Activated gamma-delta T cell treated with anti-CD3 and anti-CD28 coated beads, Interleukin-2, amount 50 U/mL, for 16 hours (primary cell): ENCODE results near the gene TRAPPC3L.

Experiments used
- DNase-seq: peaks from one replicate; pipeline ENCODE4 v3.0.0-alpha.2; 2020; ENCODE audit warnings: low read depth

The TRAPPC3L gene

DNA sequence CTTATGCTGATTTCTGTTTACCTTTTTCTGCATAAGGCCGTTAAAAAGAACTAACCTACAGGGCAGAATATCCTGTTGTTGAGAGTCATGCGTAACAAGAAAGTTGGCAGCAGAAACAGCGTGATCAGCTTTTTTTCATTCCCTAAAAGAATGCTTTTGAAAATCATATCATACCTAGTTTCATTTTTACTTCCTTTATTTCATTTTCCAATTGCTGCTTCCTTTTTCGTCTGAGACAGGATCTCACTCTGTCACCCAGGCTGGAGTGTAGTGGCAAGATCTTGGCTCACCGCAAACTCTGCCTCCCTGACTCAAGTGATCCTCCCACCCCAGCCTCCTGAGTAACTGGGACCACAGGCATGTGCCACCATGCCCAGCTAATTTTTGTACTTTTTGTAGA is 80.2 kb downstream of the TRAPPC3L start:
- no peak for DNase-seq

DNA sequence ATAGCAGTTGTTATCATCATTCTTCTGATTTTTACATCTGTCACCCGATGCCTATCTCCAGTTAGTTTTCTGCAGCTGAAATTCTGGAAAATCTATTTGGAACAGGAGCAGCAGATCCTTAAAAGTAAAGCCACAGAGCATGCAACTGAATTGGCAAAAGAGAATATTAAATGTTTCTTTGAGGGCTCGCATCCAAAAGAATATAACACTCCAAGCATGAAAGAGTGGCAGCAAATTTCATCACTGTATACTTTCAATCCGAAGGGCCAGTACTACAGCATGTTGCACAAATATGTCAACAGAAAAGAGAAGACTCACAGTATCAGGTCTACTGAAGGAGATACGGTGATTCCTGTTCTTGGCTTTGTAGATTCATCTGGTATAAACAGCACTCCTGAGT is 82.2 kb downstream of the TRAPPC3L start:
- no peak for DNase-seq

DNA sequence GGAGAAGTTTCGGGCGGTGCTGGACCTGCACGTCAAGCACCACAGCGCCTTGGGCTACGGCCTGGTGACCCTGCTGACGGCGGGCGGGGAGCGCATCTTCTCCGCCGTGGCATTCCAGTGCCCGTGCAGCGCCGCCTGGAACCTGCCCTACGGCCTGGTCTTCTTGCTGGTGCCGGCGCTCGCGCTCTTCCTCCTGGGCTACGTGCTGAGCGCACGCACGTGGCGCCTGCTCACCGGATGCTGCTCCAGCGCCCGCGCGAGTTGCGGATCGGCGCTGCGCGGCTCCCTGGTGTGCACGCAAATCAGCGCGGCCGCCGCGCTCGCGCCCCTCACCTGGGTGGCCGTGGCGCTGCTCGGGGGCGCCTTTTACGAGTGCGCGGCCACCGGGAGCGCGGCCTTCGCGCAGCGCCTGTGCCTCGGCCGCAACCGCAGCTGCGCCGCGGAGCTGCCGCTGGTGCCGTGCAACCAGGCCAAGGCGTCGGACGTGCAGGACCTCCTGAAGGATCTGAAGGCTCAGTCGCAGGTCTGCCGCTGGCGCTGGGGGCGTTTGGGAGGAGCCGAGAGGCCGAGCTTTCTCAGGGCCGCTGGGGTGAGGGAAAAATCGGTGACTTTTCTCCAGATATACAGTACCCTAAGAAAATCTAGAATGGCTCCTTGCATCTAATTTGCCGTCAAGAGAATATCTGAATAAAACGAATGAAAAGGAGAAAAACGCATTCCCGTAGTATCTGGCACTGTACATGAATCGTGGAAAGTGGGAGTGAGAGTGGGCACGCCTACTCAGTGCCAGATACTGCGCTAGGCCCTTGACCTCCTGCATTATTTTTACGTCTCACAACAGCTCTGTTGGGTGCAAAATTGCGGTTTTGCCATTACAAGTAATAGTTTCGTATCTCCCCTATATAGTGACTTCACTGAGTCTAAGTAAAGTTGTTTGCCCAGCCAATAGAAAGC is 83.3 kb downstream of the TRAPPC3L start:
- peak; percentile 29 for DNase-seq

DNA sequence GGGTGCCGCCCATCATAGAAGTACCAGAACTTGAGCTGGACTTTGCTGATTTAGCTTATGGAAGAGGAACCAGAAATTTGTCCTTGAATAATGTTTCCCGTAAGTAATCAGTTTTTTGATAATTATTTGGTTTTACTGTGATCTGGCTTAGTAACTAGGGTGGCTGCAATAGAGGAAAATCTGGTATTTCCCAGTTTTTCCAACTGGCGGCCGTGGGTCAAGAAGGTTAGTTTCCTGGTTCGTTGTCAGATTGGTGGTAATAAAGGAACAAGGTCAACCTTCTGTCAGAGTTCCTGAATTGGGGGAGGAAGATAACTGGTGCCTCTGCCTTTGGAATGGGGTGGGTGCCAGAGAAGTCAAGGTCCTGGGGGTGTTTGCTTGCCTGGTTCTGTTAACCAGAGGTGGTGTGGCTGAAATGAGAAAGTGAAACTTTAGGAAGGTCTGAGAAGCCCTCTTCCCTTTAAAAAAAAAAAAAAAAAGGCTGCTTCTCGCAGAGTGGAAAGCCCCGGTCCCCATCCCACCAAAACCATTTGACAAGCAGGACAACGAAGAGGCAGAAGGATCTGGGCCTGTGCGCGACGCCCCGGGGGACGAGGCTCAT is 84.1 kb downstream of the TRAPPC3L start, which contains the start of gene CALHM6:
Gene CALHM6, plus strand, starts transcription at position 45 of the 601 bp plus-strand sequence. Its CDS starts 555 bp downstream, at position 600.
- no peak for DNase-seq

DNA sequence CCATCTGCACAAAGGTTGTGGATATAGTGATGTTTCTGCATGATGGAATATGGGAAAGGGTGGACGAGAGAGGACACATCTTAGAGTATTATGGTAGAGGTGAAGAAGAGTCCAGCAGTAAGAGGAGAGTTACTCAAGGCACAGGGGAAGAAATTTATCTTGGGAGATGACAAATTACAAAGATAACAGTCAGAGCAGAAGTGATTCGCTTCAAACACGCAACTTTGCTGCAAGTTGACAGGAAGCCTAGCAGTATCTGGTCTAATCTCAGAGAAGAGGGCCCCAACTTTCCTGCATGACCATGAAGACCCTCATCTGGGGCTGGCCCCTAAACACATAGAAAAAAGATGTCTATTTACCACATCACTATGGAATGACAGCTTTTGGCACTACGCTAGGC is 85.6 kb downstream of the TRAPPC3L start:
- DNase-seq = no peak

DNA sequence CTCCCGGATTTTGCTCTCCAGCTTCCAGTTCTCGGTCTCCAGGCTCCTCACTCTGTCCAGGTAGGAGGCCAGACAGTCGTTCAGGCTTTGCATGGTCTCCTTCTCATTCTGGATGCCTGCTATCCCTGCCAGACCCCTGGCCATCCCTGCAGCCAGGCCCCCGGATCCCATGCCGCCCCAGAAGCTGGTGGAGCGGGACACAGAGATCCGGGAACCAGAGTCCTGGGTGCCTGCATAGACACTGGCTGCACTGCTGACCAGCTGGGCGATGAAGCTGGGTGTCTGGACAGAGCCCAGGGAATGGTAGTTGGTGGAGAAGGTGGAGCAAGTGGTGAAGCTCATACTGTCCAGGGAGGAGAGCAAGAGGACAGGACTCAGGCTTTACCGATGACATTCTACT is 87.2 kb downstream of the TRAPPC3L start:
- DNase-seq = no peak

DNA sequence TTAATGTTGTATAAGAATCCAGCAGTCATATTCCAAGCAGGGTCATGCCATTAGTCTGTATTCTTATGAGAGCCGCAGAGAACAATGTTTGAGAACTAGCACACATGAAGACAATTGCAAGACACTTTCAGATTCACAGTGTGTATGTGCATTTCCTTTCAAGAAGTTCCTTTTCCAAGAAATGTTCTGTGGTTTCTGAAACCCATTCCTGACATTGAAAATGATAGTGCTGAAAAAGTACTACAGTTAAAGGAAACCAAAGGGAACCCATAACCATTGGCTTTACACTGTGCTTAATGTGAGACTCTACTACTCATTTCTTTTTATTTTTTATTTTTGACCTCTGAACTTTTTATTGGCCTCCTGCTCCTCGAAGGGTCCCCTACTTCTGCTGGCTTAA is 88.6 kb downstream of the TRAPPC3L start:
- no peak for DNase-seq

DNA sequence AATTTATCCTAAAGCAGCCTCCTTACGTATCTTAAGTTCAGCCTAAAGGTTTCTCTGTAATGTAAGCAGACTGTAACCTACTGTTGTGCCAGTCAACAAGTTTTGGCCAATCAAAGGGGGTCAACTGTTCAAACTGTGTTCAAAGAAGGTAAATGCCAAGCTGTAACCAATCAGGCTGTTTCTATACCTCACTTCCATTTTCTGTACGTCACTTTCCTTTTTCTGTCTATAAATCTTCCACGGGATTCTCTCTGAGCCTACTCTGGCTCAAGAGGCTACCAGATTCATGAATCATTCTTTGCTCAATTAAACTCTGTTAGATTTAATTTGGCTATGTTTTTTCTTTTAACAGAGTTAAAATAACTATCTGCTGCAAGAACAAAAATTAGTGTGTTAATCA is 89.4 kb downstream of the TRAPPC3L start:
- DNase-seq = no peak

DNA sequence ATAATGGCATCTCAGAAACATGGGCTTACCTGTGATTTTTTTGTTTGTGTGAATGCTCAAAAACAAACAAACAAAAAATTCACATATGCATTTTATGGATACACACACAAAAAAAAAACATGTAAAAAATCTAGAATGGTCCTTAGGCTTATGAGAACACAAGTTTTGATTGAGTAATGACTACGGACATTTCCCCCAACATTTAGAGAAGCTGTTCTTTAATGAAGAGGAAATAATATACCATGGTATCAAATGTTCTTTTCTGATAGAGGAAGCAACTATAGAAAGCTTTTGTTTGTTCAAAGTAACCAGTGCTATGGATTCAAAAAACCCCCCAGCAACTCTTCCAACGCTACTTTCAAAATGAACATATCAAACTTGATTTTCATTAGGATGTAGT is 93.0 kb downstream of the TRAPPC3L start:
- DNase-seq = no peak

DNA sequence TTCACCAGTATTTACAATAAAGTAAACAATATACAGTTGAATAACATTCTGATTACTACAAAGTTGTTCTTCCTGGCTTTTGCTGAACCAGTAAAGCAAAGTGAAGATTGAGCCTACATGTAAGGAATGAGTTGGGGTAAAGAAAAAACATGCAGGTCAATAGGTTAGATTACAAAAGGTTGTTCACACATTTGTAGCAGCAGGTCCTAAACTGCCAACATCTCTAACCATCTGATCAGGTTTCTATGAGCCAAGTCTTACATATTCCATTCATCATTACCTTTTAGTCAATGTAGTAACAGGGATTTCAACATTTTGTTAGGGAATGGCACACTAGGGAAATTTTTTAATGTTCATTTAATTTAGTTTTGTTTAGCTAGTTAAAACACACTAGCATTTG is 93.6 kb downstream of the TRAPPC3L start:
- DNase-seq = no peak

DNA sequence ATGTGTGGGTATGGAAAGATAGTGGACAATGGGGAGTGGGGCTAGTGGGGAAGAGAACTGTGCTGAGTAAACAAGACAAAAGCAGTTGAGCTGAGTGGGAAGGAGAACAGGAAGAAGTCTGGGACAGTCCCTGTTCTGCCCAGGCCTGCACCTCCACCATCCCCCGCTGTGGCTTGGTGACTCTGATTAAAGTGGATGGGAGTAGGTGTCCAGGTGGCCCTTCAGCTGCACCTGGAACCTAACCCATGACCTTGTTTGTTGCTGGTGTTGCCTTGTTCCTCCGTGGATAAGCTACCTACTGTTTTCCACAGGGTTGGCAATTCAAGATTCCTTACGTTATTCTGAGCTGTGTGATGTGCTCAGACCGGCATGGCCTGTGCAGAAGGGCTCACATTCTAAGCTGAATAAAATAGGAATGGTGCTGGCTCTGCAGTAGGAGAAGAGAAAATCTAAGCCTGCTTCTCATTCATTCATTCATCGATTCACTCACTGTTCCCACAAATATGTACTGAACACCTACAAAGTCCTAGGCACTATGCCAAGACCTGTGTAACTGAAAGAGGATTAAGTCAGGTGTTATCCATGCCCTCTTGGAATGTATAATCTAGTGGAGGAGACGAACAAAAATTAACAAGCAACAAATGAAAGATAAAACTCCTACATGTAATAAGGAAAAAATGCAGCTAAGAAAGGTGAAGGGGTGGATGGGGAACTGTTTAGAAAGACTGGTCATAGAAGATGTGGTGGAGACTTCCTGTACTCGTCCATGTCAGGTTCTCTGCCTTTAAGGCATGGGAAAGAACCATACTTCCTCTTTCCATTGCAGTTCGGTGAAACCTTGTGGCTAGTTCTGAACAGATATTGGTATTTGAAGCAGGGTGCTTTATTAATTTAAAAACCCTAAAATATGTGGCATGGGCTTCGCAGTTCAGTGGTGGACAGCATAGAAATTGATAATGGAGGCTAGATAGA is 94.4 kb downstream of the TRAPPC3L start:
- no peak for DNase-seq

DNA sequence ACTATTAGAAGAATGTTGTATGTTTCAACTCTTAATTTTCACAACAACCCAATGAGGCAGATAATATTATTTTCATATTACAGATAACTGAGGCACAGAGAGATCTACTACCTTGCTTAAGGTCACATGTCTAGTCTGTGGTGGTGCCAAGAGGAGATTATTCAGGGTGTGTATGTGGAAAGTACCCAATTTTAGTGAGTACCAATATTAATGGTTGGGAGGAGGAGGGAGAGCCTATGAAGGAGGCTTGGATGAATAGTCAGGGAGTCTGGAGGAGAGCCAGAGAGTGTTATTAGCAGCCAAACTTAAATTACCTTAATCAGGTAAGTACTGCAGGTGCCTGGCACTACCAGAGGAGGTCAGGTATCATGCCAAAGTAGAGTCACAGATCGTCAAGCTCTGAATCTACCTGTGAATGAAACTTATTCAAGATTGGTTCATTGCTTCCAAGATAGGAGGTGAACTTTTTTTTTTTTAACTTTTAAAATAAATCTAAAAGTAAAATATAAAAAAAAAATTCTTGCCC is 95.2 kb downstream of the TRAPPC3L start:
- no peak for DNase-seq

DNA sequence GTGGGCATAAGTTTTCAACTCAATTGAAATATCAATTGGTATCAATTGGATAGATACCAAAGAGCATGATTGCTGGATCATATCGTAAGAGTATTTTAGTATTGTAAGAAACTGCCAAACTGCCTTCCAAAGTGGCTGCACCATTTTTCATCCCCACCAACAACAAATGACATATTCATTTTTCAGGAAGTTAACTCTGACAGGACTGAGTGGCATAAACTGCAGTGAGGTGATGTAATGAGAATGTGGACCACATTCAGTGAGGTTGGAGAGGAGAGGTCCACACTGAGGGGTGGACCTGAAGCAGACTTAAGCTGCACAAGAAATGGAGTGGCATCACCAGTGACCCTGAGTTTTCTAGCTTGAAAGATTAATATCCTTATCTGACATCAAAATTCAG is 95.9 kb downstream of the TRAPPC3L start:
- DNase-seq = no peak

DNA sequence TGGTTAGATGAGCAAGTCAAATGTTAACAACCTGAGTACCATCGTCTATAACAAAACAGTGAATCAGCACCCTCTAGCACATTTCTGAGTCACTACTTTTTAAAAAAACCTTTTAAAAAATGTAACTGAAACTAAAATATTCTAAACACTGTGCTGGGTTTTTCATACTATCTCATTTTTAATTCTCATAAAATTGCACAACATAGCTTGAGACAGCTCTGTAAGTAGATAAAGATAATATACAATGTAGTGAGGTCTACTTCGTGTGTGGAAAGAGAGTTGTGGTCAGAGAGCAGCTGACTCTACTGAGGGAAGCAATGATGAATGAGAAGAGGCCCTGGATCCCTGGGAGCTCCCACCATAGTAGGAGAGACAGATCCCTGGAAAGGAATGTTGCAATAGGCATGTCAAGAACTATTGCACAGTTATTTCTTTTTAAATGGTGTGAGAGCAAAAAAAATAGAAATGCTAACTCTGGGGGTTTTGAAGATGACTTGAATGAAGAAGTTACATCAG is 97.9 kb downstream of the TRAPPC3L start:
- DNase-seq = no peak

DNA sequence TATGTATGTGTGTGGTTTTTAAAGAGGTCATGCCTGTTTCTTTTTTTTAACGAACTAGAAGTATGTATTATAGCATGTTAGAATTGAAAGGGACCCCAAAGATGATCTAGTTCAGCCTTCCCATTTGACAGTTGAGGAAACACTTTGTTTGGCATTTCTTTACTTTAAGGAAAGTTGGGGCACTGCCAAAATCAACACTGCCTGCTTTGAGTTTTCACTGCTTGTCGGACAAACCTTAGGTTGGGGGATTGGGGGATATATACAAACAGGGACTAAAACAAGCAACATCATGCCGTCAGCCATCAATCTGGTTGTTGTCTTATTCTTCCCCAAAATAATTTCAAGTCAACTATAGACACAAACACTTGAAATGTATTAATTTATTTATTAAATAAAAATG is 98.4 kb downstream of the TRAPPC3L start:
- DNase-seq = no peak

DNA sequence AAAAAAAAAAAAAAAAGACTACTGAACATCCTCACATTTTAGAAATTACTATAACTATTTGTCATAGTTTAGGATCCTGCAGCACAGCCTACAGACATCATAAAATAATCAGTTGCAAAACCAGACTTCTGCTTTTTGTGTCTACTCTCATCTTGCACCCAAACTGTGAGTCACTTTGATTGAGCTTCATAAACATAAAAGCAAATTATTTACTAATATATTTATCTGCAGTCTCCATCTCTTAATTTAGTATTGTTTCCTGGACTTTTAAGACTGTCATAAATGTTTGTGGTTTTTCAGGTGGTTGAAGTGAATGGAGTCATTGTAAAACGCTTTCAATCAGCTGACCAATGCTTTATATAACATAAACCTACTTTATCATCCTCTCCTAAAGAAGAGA is 99.1 kb downstream of the TRAPPC3L start:
- DNase-seq = no peak

DNA sequence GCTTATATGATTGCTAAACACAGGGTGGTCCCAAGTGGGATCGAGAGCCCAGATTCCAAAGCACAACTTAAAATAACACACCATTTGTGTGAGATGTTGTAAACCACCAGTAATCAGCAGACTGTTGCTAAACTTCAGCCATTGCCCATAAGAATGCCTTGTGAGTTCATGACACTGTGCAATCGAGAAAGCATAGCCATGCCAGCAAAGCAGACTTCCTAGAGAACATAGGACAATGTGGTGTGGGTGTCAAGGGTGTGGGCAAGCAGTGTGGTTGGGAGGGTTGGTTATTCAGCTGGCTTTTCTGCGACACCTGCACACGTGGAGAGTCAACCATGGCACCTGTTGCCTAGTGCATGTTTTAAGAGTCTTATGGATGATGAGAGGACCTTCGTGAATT is 100.4 kb downstream of the TRAPPC3L start:
- DNase-seq = no peak
